22Rv1 (cell line): Measurements from ENCODE around the gene SOX2.

Source experiments
- H3K27ac ChIP-seq: fragments of 450-650 bp; 2 replicates; pipeline ENCODE4 v1.5.1; 2017
- CTCF ChIP-seq: fragments of 450-650 bp; IDR thresholded peaks from 2 replicates; pipeline ENCODE4 v1.5.1; 2017; ENCODE audit warnings: mild to moderate bottlenecking
- ZFX ChIP-seq: fragments of 450-650 bp; IDR thresholded peaks from 2 replicates; pipeline ENCODE4 v1.6.1; 2017; ENCODE audit warnings: antibody characterized with exemption, borderline replicate concordance

Gene SOX2

GRCh38 chr3:181725131-181725731 is 13.5 kb downstream of the SOX2 start:
- TF ChIP-seq ZFX, result no peak
- TF ChIP-seq CTCF, result no peak
- no peak overlapping the region for H3K27ac ChIP-seq

GRCh38 chr3:181725830-181726229 is 14.1 kb downstream of the SOX2 start:
- TF ChIP-seq ZFX (no peak), CTCF (no peak)
- no peak overlapping the region for H3K27ac ChIP-seq

GRCh38 chr3:181726351-181727330 is 14.9 kb downstream of the SOX2 start:
- TF ChIP-seq ZFX (no peak), CTCF (no peak)
- H3K27ac ChIP-seq, result no peak overlapping the region

- TF ChIP-seq CTCF (no peak), ZFX (no peak)
- H3K27ac ChIP-seq, result no peak overlapping the region
Measured at GRCh38 chr3:181727341-181728032, 15.8 kb downstream of the SOX2 start.

- no peak for TF ChIP-seq CTCF
- no peak for TF ChIP-seq ZFX
- no peak overlapping the region for H3K27ac ChIP-seq
Measured at GRCh38 chr3:181728470-181729340, 17.0 kb downstream of the SOX2 start.

GRCh38 chr3:181729341-181729869 is 17.7 kb downstream of the SOX2 start:
- no peak overlapping the region for H3K27ac ChIP-seq
- no peak for TF ChIP-seq CTCF
- TF ChIP-seq ZFX, result no peak
